K562 (cell line): Measurements from ENCODE around the gene SYN1. TPM values are rescaled to one million over a fixed set of nuclear protein-coding genes. Genes with fewer than 3 reads are reported as not detected.

ENCODE experiments used
- ETV5 ChIP-seq: sonication (generic); formaldehyde crosslinking; IDR thresholded peaks from 2 replicates; pipeline ENCODE4 v1.4.0; 2020; ENCODE audit warnings: low read depth, mild to moderate bottlenecking, missing genetic modification reagents
- MGA ChIP-seq: fragments of 450-650 bp; IDR thresholded peaks from 2 replicates; pipeline ENCODE4 v1.6.1; 2016; ENCODE audit warnings: mild to moderate bottlenecking, moderate library complexity
- MTA2 ChIP-seq: fragments of 450-650 bp; IDR thresholded peaks from 2 replicates; pipeline ENCODE4 v1.6.1; 2016; ENCODE audit warnings: low read depth
- RBFOX2 ChIP-seq: fragments of 200-400 bp; formaldehyde crosslinking; IDR thresholded peaks from 2 replicates; pipeline ENCODE4 v1.6.1; 2017; ENCODE audit warnings: low read depth, mild to moderate bottlenecking, low read length, moderate library complexity
- SIN3A ChIP-seq, 2 experiments: fragments of 150-350 bp in 1 of 2; IDR thresholded peaks; 2 replicates each; pipeline ENCODE4 v1.6.1; 2011 to 2016; ENCODE audit warnings: borderline replicate concordance in 2 of 2, low read depth in 2 of 2, low read length in 2 of 2, mild to moderate bottlenecking in 2 of 2, moderate library complexity in 2 of 2; ENCODE audit not compliant: control insufficient read depth in 1 of 2
- SMAD2 ChIP-seq: fragments of 150-350 bp; IDR thresholded peaks from 2 replicates; pipeline ENCODE4 v1.6.1; 2014; ENCODE audit warnings: low read depth, mild to moderate bottlenecking, low read length
- SNAPC5 ChIP-seq: fragments of 250-450 bp; sonication (Bioruptor Pico); IDR thresholded peaks from 2 replicates; pipeline ENCODE4 v1.8.0; 2021; ENCODE audit warnings: moderate library complexity, mild to moderate bottlenecking, inconsistent platforms
- SRF ChIP-seq, 2 experiments: fragments of 250-450, 450-650 bp in 1 of 2; sonication (Bioruptor Pico) in 1 of 2; sonication (generic) in 1 of 2; formaldehyde crosslinking; IDR thresholded peaks; 2 replicates each; pipeline versions ENCODE4 v1.5.0 to v1.5.1; 2020 to 2022; ENCODE audit warnings: mild to moderate bottlenecking in 1 of 2, missing genetic modification reagents in 1 of 2
- TBL1XR1 ChIP-seq, 2 experiments: IDR thresholded peaks; 2 replicates each; pipeline ENCODE4 v1.6.1; 2012; ENCODE audit warnings: improper control_type of control experiment in 2 of 2, low read length in 2 of 2, mild to moderate bottlenecking in 1 of 2
- ZNF592 ChIP-seq: fragments of 450-650 bp; IDR thresholded peaks from 2 replicates; pipeline ENCODE4 v1.6.1; 2017; ENCODE audit warnings: antibody characterized with exemption, mild to moderate bottlenecking
- polyA plus RNA-seq, 8 experiments: library from polyadenylated mRNA; depleted of rRNA in 4 of 8; stranded (reverse) in 5 of 8; unstranded in 3 of 8; fragments of >200 nt; fragmentation: Nextera tagmentation in 2 of 8; fragmentation: Illumina TruSeq in 1 of 8; extraction: Ambion mirVana in 2 of 8; extraction: Trizol in 1 of 8; gene quantifications; 2 replicates each; pipeline versions ENCODE4 v1.2.1 to v1.2.3, GENCODE V29; 2011 to 2014; ENCODE audit warnings: inconsistent platforms in 1 of 8, missing spikeins in 1 of 8
- total RNA-seq, 7 experiments: library from RNA; depleted of rRNA in 6 of 7; stranded (reverse); fragments of >200 nt in 6 of 7; fragmentation: Illumina TruSeq in 2 of 7; extraction: Trizol in 2 of 7; gene quantifications; 2 replicates each; pipeline versions ENCODE4 v1.2.1 to v1.2.3, GENCODE V29; 2011 to 2021; ENCODE audit warnings: low replicate concordance in 1 of 7

SYN1 gene
- total and polyA plus RNA-seq, 9 of the 15 experiments (the other 6 are each of a cell fraction or from before 2014, with no cell fraction given) = 0.01 to 0.28 (median 0.18) TPM; not detected in 2

GRCh38 chrX:47650164-47651042, 30.7 kb upstream of the SYN1 start, which contains the start of gene ELK1 (continued):
- 0 out of 2 replicates have a peak, but pooled peaks have one; percentile 51 for TF ChIP-seq MGA
- peak; percentile 94 for TF ChIP-seq RBFOX2
- TF ChIP-seq ETV5 (CRISPR knock-in tag) = no peak
- TF ChIP-seq SIN3A (IDR thresholded peaks at IDR 0.05; ENCODE audit: borderline replicate concordance in 2 of 2, control insufficient read depth in 1 of 2, low read depth in 2 of 2, low read length in 2 of 2) = peak in 1 of 2 experiments; percentile 75; a peak in 2 of 4 replicates
- no peak for TF ChIP-seq MTA2
- no peak for TF ChIP-seq SMAD2
- TF ChIP-seq SRF (CRISPR knock-in tag; IDR thresholded peaks at IDR 0.05) = peak in 1 of 2 experiments; percentile 54; a peak in 1 of 4 replicates
- TF ChIP-seq ZNF592 = no peak
- no peak; a peak in 1 of 4 replicates for TF ChIP-seq TBL1XR1 (IDR thresholded peaks at IDR 0.05; ENCODE audit: low read length in 2 of 2)
- no peak for TF ChIP-seq SNAPC5
